Right forelimb (tissue), 1 donor: Measurements from ENCODE around the gene ZPR1.

Experiments
- DNase-seq: peaks from one replicate; pipeline ENCODE4 v3.0.0-alpha.2; 2018

ZPR1 gene

GRCh38 chr11:116742104-116742503, 45.7 kb downstream of the ZPR1 start:
- DNase-seq: no peak

- no peak for DNase-seq
These were observed 47.1 kb downstream of the ZPR1 start for GRCh38 chr11:116740741-116741140.

GRCh38 chr11:116738975-116739374, 48.8 kb downstream of the ZPR1 start:
- DNase-seq: peak; percentile 26

- no peak for DNase-seq
These were observed 51.1 kb downstream of the ZPR1 start for GRCh38 chr11:116736763-116737162.

GRCh38 chr11:116733969-116734508, 53.8 kb downstream of the ZPR1 start:
- DNase-seq: peak; percentile 30

- peak; percentile 5 for DNase-seq
These were observed 54.6 kb downstream of the ZPR1 start for GRCh38 chr11:116733043-116733755.

- DNase-seq: peak; percentile 66
These were observed 55.4 kb downstream of the ZPR1 start for GRCh38 chr11:116732271-116733042.

GRCh38 chr11:116731821-116732220, 56.0 kb downstream of the ZPR1 start:
- DNase-seq: peak; percentile 24

GRCh38 chr11:116731097-116731761, 56.6 kb downstream of the ZPR1 start:
- peak; percentile 49 for DNase-seq

GRCh38 chr11:116730601-116731000, 57.2 kb downstream of the ZPR1 start:
- peak; percentile 45 for DNase-seq

- DNase-seq: peak; percentile 19
These were observed 57.6 kb downstream of the ZPR1 start for GRCh38 chr11:116730241-116730561.

GRCh38 chr11:116729501-116730240, 58.2 kb downstream of the ZPR1 start:
- peak; percentile 39 for DNase-seq

- DNase-seq: no peak
These were observed 59.8 kb downstream of the ZPR1 start for GRCh38 chr11:116727990-116728389.

GRCh38 chr11:116725434-116726221, 62.2 kb downstream of the ZPR1 start:
- DNase-seq: no peak

- no peak for DNase-seq
These were observed 63.0 kb downstream of the ZPR1 start for GRCh38 chr11:116724813-116725212.
